HG03342 (cell line): ENCODE measurements around the gene SYT10.
A peak's percentile ranks its signal among the peaks of the same experiment; 100 is the strongest.
"Not testable (repeated sequence)": the region's sequence is repeated elsewhere in the genome, so short reads cannot be mapped to it uniquely, and the experiment has no call there.

ENCODE experiments used
- ATAC-seq: cut with Tn5 transposase; IDR thresholded peaks from one replicate; pipeline ENCODE4 v1.9.1; 2021; ENCODE audit warnings: mild to moderate bottlenecking, moderate library complexity; ENCODE audit not compliant: unreplicated experiment

Gene SYT10, protein sequence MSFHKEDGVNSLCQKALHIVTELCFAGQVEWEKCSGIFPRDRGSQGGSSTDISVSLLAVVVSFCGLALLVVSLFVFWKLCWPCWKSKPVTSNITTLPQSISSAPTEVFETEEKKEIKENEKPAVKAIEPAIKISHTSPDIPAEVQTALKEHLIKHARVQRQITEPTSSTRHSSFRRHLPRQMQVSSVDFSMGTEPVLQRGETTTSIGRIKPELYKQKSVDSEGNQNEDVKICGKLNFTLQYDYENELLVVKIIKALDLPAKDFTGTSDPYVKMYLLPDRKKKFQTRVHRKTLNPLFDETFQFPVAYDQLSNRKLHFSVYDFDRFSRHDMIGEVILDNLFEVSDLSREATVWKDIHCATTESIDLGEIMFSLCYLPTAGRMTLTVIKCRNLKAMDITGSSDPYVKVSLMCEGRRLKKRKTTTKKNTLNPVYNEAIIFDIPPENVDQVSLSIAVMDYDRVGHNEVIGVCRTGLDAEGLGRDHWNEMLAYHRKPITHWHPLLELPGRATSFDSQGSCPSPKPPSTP

DNA sequence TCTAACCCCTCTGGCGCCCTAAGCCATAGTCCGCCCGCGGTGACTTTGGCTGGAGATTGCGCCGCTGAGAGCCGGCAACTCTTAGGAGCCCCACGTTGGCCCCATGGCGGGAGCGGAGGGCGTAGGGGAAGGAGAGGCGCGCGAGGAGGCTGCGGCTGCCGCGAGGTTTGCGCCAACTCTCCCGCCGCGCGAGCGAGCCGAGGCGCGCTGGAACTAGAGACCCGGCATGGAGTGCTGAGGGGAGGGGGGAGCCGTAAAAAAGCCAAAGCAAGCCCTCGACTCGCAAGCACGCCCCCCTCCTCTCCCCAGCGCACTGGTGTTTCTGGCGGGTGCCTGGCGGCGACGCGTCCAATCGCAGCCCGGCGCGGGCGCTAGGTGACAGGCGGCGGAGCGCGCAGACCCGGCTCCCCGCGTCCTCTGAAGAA is at the start of gene SYT10:
SYT10 (minus strand) TSS at position 233 of the 425 bp plus-strand sequence. CDS start 297 bp downstream, outside the sequence.
- ATAC-seq = no peak

DNA sequence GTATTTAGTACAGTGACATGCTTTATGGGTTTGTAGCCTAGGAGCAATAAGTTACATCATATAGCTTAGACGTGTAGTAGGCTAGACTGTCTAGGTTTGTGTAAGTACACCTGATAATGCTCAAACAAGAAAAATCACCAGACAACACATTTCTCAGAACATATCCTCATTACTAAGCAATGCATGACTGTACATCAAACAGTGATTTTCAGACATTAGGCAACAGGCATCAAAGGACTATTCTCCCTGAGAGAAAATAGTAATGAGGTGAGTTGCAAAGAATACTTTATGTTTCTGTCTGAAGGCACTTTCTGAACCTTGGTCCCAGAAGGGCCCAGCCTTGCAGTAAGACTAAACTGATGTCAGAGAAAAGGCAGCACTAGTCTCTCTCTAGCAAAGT is 48.4 kb upstream of the SYT10 start:
- ATAC-seq = no peak

DNA sequence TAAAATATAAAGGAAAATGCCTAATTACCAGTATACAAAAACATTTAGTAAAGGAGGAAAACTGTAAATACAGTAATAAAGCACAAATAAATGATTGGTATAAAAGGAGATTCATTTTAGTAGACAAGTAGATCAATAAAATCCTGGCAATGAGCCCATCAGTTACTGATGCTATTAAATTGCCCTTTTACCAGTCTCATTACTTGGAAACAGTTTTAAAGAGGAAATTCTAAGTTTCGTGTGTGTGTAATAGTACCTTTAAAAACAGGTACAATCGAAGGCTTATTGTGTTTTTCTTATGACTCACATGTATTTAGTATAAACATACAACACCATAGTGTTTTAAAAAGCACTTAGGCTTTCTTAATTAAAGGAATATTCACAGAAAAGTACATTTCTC is 46.4 kb upstream of the SYT10 start:
- ATAC-seq = no peak

DNA sequence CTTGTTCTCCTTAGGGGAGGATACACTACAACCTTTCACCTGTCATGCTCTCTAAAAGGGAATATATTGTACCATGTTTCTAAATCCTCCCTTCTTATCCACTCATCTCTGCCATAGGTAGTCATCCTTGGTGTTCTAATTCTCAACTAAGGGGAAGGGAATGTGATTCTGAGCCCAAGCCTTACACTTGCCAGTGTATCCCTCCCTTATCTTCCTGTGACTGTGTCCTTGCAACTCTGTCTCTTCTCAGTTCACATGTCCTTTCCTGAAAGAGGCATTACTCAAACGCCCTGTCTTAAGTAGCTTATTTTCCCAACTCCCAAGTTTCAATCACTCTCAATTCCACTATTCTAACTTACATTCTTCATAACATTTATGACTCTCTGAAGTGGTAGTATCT is 44.5 kb upstream of the SYT10 start:
- ATAC-seq = no peak

GRCh38 chr12:33480366-33480765 is 40.7 kb upstream of the SYT10 start:
- ATAC-seq = no peak

DNA sequence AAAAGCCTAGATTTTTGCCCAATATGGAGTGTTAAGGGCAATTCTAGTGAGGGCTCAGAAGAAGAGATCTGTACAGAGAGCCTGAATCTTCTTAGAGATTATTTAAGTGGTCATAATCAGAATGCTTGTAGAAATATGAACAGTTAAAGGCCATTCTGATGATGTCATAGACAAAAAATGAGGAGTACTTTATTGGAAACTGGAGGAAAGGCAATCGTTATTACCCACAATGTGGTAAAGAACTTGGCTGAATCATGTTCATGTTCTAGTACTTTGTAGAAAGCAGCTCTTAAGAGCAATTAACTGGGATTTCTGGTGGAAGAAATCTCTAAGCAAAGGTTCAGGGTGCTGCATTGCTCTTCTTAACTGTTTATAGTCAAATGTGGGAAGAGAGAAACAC is 36.4 kb upstream of the SYT10 start:
- ATAC-seq = no peak

DNA sequence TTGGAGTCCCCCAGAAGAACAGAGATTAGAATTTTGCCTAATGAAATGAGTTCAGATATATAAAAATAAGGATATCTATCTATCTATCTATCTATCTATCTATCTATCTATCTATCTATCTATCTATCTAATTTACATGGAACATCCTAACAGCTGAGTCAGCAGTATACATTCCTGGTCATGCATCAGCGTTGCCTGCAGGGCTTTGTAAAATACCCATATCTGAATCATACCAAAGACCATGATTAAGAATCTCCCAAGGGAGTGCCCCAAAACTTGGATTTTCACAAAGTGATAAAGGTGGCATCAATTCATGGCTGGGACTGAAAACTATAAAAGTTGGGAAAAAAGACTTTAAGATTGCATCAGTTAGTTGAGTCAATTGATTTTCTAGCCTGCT is 32.7 kb upstream of the SYT10 start:
- ATAC-seq = no peak

GRCh38 chr12:33455096-33455495 is 15.5 kb upstream of the SYT10 start:
- ATAC-seq = no peak

DNA sequence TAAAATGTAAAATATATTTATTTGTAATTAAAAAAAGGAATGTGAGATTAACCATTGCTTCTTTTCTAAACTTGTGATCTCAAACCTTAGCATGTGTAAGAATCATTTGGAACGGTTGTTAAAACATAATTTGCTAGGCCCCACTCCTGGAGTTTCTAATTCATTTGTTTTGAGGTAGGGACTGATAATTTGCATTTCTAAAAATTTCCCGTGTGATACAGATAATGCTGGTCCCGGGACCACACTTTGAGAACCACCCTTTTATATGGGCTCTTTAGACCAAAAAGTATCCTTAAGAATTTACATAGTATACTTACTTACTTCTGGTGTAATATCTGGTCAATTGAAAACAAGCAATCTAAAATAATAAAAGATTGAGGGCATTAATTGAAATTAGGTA is 10.9 kb upstream of the SYT10 start:
- no peak for ATAC-seq

DNA sequence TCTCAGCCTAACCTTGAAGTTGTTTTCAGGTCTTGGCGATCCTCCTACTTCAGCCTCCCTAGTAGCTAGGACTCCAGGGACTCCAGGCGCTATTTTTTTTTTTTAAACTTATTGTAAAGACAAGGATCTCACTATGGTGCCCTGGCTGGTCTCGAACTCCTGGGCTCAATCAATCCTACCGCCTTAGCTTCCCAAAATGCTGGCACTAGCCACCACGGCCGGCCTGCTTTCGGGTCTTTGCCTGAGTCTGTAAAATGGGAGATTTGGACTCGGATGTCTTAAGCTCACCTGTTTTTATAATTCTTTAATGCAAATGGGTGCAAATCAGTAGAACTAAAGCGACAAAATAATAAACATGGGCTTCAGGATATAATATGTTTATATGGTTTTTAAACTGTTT is 858 bp upstream of the SYT10 start:
- no peak for ATAC-seq

DNA sequence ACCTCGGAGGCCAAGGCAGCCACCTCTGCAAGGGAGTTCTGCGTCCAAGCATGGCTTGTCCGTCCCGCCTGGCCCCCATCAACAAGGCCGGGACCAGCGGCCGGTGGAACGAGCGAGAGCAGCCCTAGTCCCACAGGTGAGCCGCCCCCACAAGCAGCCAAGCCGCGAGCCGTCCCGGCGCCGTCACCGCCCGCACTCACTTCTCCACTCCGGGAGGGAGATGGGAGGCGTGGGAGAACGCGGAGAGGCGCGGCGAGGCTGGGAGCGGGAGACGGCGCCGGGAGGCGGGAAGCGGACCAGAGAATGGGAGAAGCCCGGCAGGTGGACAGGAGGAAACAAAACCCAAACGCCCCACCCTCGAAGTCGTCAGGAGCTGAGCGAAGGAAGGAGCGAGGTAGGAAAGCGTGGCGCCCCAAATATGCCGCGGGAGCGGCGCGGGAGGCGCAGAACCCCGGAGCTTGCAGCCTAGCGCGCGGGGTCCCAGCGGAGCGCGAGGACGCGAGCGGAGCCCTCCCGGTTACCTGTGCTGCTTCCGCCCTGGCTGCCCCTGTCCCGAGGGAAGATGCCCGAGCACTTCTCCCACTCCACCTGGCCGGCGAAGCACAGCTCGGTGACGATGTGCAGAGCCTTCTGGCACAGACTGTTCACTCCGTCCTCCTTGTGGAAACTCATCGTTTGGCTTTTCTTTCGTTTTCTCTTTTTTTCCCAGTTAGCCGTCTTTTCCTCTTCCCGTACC is 600 bp downstream of the SYT10 start:
- no peak for ATAC-seq

- ATAC-seq = no peak
Observed at GRCh38 chr12:33438025-33438772, 1.4 kb downstream of the SYT10 start.

DNA sequence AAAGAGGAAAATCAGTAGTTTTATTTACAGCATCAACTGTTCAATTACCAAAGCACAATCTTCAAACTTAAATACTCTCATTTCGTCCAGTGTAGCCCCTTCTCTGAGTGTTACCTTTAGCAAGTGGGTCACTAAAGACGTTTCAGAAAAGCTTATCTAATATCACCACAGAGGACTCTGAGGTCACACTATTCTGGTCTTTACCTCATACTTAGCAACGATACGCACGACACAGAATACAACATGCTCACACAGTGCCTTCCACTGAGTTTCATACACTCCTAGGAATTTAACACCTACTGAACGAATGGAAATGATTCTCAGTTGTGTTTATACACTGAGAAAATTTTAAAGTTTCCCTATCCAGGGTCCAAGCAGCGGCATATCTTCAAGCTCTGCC is 2.0 kb downstream of the SYT10 start:
- ATAC-seq = no peak

- ATAC-seq = no peak
Observed at GRCh38 chr12:33432992-33433391, 6.6 kb downstream of the SYT10 start.

- ATAC-seq = no peak
Observed at GRCh38 chr12:33431648-33432047, 8.0 kb downstream of the SYT10 start.

DNA sequence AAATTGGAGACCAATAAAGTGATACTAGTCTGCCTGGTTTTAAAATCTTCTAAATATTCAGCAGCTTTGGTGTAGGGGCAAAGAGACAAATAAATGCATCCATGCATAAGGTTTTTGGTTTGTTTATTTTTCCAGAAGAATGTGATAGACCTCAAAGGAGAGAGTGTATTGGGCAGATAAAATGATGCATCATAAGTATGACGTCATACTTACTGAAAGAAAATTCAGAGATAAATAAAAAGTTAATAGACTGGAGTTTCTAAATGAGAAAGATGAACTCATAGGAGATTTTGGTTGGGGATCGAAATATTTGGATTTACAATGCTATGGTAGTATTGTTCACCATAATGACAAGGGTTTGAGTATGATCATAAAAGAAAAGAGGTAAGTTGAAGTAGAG is 10.2 kb downstream of the SYT10 start:
- no peak for ATAC-seq

- ATAC-seq = peak; percentile 92
Observed at GRCh38 chr12:33427071-33427470, 12.5 kb downstream of the SYT10 start.

- ATAC-seq = no peak
Observed at GRCh38 chr12:33423706-33424105, 15.9 kb downstream of the SYT10 start.

DNA sequence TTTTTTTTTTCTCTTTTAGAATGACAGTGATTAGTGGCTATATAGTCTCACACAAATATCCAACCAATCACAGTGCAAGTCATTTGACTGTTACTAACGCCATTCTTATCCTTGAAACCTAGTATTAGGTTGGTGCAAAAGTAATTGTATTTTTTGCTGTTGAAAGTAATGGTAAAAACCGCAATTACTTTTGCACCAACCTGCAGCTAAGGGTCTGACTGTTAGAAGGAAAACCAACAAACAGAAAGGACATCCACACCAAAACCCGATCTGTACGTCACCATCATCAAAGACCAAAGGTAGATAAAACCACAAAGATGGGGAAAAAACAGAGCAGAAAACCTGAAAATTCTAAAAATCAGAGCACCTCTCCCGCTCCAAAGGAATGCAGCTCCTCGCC is 27.2 kb downstream of the SYT10 start:
- ATAC-seq = not testable (repeated sequence)

- ATAC-seq = no peak
Observed at GRCh38 chr12:33383503-33383902, 56.1 kb downstream of the SYT10 start.

GRCh38 chr12:33376153-33376552 is 63.5 kb downstream of the SYT10 start:
- no peak for ATAC-seq
